Activated CD4-positive, alpha-beta memory T cell treated with anti-CD3 and anti-CD28 coated beads for 36 hours (primary cell): ENCODE data around the gene ZNF687. TPM values are rescaled to one million over a fixed set of nuclear protein-coding genes. Genes with fewer than 3 reads are reported as not detected.
"Not testable (repeated sequence)": the region's sequence is repeated elsewhere in the genome, so short reads cannot be mapped to it uniquely, and the experiment has no call there.

Experiments
- CTCF ChIA-PET: fragments of 350-600 bp; sonication (Branson Sonifier 250); formaldehyde crosslinking; loops from one replicate; lab custom pipeline; 2021; ENCODE audit warnings: antibody characterized with exemption, inconsistent platforms; lab: Charles Lee
- POLR2A ChIA-PET: fragments of 350-600 bp; sonication (Branson Sonifier 250); formaldehyde crosslinking; loops from one replicate; lab custom pipeline; 2021; ENCODE audit warnings: antibody characterized with exemption; lab: Charles Lee
- DNase-seq: peaks from one replicate; pipeline ENCODE4 v3.0.0-alpha.2; 2020
- H3K27ac Mint-ChIP-seq: one replicate; pipeline ENCODE4 v1.8.0; 2021; ENCODE audit warnings: mixed read lengths
- H3K27me3 Mint-ChIP-seq: one replicate; pipeline ENCODE4 v1.8.0; 2021; ENCODE audit warnings: mixed read lengths
- H3K36me3 Mint-ChIP-seq: one replicate; pipeline ENCODE4 v1.8.0; 2021; ENCODE audit warnings: mixed read lengths
- H3K4me1 Mint-ChIP-seq: one replicate; pipeline ENCODE4 v1.8.0; 2021; ENCODE audit warnings: low read depth, mixed read lengths
- H3K4me3 Mint-ChIP-seq: one replicate; pipeline ENCODE4 v1.8.0; 2021; ENCODE audit warnings: mild to moderate bottlenecking, mixed read lengths
- H3K9me3 Mint-ChIP-seq: one replicate; pipeline ENCODE4 v1.8.0; 2021; ENCODE audit warnings: mixed read lengths
- intact Hi-C: fragments of 100-400 bp; cut with micrococcal nuclease; formaldehyde crosslinking; loops from one replicate; pipeline ENCODE4 v1.15.1; 2023
- total RNA-seq, 2 experiments: library from RNA; stranded (reverse); gene quantifications; one replicate each; pipeline ENCODE4 v1.2.3, GENCODE V29; 2021

The ZNF687 gene
- total RNA-seq, 2 experiments from 2014 or later, result 27.1 to 27.2 TPM

GRCh38 chr1:151255381-151255780 is 26.7 kb upstream of the ZNF687 start:
- intact Hi-C loops, result loop anchor here (2.0 kb wide), 1 partner anchor 91 kb away; the partner anchor contains the start of gene LYSMD1
- peaks cover 6% of the 10 kb centered on the region for H3K36me3 Mint-ChIP-seq
- peaks cover 25% of the 10 kb centered on the region for H3K4me1 Mint-ChIP-seq
- DNase-seq, result peak; percentile 18
- H3K4me3 Mint-ChIP-seq, result peak overlapping the region; percentile 92
- H3K9me3 Mint-ChIP-seq, result no peaks in the 10 kb centered on the region
- peak overlapping the region; percentile 81 for H3K27ac Mint-ChIP-seq
- ChIA-PET POLR2A (interaction anchor here (0.9 to 2.0 kb wide), 8 partner anchors 13 to 96 kb away, joined by 3 to 10 read pairs (median 5); partner anchors contain the start of genes PIP5K1A, VPS72 and ZNF687), CTCF (interaction anchor here (1.0 to 1.7 kb wide), 3 partner anchors 55 to 155 kb away, joined by 3 to 9 read pairs (median 3); no protein-coding TSS in a partner anchor)
- H3K27me3 Mint-ChIP-seq, result peaks cover 2% of the 10 kb centered on the region

GRCh38 chr1:151259351-151259750 is 22.7 kb upstream of the ZNF687 start:
- H3K4me3 Mint-ChIP-seq, result no peak overlapping the region
- ChIA-PET POLR2A (no interaction called here), CTCF (interaction anchor here (0.6 to 0.8 kb wide), 2 partner anchors 10 to 103 kb away, joined by 3 read pairs; partner anchors contain the start of gene TNFAIP8L2)
- H3K4me1 Mint-ChIP-seq, result peaks cover 25% of the 10 kb centered on the region
- intact Hi-C loops, result no loop called here
- H3K27me3 Mint-ChIP-seq, result peaks cover 2% of the 10 kb centered on the region
- peaks cover 17% of the 10 kb centered on the region for H3K36me3 Mint-ChIP-seq
- DNase-seq, result no peak
- no peaks in the 10 kb centered on the region for H3K9me3 Mint-ChIP-seq
- H3K27ac Mint-ChIP-seq, result no peak overlapping the region

DNA sequence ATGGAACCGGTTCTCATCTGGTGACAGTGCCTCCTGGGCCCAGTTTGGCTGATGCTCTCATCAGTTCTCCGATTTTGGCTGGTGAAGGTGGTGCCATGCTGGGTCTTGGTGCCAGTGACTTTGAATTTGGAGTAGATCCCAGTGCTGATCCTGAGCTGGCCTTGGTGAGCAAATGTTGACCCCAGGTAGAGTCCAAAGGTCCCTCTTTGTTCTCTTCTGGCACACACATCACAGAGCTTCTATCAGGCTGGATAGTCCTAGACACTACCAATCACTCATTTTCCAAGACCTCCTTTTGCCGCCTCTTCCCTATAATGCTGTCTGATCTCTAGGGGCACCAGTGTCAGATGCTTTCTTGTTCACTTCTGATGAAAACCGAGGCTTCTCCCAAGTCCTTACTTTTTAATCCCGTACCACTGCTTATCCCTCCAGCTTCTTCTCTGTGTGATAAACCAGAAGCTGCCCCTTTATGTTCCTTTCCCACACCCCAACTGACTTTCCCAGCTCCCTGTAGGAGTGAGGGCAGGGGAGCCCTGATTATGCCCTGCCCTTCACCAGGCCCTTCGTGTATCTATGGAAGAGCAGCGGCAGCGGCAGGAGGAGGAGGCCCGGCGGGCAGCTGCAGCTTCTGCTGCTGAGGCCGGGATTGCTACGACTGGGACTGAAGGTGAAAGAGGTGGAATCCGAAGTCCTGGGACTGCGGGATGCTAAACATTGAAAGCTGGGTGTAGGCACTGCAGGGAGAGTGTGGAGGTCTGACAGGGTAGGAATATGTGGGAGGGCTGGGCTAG is 16.5 kb upstream of the ZNF687 start:
- Mint-ChIP-seq H3K27ac (no peak overlapping the region), H3K9me3 (no peaks in the 10 kb centered on the region), H3K4me1 (no peaks in the 10 kb centered on the region), H3K36me3 (peaks cover 41% of the 10 kb centered on the region), H3K27me3 (no peaks in the 10 kb centered on the region), H3K4me3 (no peak overlapping the region)
- no peak for DNase-seq
- intact Hi-C loops, result no loop called here
- POLR2A ChIA-PET, result no interaction called here
- CTCF ChIA-PET, result interaction anchor here (1.5 kb wide), 1 partner anchor 166 kb away, joined by 4 read pairs; no protein-coding TSS in a partner anchor

- CTCF ChIA-PET, result interaction anchor here (1.5 to 1.7 kb wide), 2 partner anchors 15 to 167 kb away, joined by 4 to 5 read pairs; no protein-coding TSS in a partner anchor
- H3K36me3 Mint-ChIP-seq, result peaks cover 42% of the 10 kb centered on the region
Measured at GRCh38 chr1:151266315-151266714, 15.8 kb upstream of the ZNF687 start.

GRCh38 chr1:151266821-151267220 is 15.3 kb upstream of the ZNF687 start:
- POLR2A ChIA-PET, result no interaction called here
- Mint-ChIP-seq H3K9me3 (no peaks in the 10 kb centered on the region), H3K4me3 (no peak overlapping the region), H3K27ac (no peak overlapping the region), H3K4me1 (no peaks in the 10 kb centered on the region), H3K36me3 (peaks cover 45% of the 10 kb centered on the region), H3K27me3 (no peaks in the 10 kb centered on the region)
- CTCF ChIA-PET, result interaction anchor here (1.5 to 1.7 kb wide), 2 partner anchors 15 to 167 kb away, joined by 4 to 5 read pairs; no protein-coding TSS in a partner anchor
- intact Hi-C loops, result no loop called here
- no peak for DNase-seq

More at GRCh38 chr1:151266315-151266714, 15.8 kb upstream of the ZNF687 start:
- H3K4me3 Mint-ChIP-seq, result no peak overlapping the region
- no peaks in the 10 kb centered on the region for H3K27me3 Mint-ChIP-seq
- DNase-seq, result no peak
- POLR2A ChIA-PET, result no interaction called here
- intact Hi-C loops, result no loop called here
- no peak overlapping the region for H3K27ac Mint-ChIP-seq
- no peaks in the 10 kb centered on the region for H3K4me1 Mint-ChIP-seq
- no peaks in the 10 kb centered on the region for H3K9me3 Mint-ChIP-seq

DNA sequence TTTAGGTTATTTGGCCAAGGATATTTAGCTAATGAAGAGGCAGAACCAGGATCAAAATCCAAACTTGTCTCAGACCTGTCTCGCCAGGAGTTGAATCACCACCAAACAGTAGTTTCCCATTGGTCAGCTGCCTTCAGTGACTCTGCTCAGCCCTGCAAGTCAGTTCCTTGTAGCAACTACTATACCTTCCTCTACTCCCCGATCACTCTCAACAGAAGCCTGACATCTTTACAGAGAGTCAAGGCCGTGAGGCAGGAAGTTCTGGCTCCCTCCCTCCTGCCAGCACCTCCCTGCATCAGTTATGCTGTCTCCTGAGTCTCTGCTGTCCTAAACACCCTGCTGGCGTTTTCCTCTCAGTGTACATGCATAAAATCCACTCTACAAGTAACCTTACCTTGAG is 14.3 kb upstream of the ZNF687 start:
- ChIA-PET CTCF (interaction anchor here (1.7 kb wide), 1 partner anchor 16 kb away, joined by 5 read pairs; no protein-coding TSS in a partner anchor), POLR2A (no interaction called here)
- no peak overlapping the region for H3K4me3 Mint-ChIP-seq
- H3K4me1 Mint-ChIP-seq, result no peaks in the 10 kb centered on the region
- H3K9me3 Mint-ChIP-seq, result no peaks in the 10 kb centered on the region
- intact Hi-C loops, result no loop called here
- DNase-seq, result no peak
- H3K36me3 Mint-ChIP-seq, result peaks cover 43% of the 10 kb centered on the region
- no peak overlapping the region for H3K27ac Mint-ChIP-seq
- no peaks in the 10 kb centered on the region for H3K27me3 Mint-ChIP-seq

- ChIA-PET CTCF (interaction anchor here (1.1 to 1.4 kb wide), 2 partner anchors 67 kb away, joined by 3 to 4 read pairs; no protein-coding TSS in a partner anchor), POLR2A (no interaction called here)
- intact Hi-C loops, result no loop called here
- Mint-ChIP-seq H3K27ac (no peak overlapping the region), H3K36me3 (peaks cover 15% of the 10 kb centered on the region), H3K4me3 (no peak overlapping the region), H3K9me3 (no peaks in the 10 kb centered on the region), H3K27me3 (no peaks in the 10 kb centered on the region), H3K4me1 (peaks cover 18% of the 10 kb centered on the region)
- DNase-seq, result no peak
Measured at GRCh38 chr1:151273924-151274466, 8.1 kb upstream of the ZNF687 start.

DNA sequence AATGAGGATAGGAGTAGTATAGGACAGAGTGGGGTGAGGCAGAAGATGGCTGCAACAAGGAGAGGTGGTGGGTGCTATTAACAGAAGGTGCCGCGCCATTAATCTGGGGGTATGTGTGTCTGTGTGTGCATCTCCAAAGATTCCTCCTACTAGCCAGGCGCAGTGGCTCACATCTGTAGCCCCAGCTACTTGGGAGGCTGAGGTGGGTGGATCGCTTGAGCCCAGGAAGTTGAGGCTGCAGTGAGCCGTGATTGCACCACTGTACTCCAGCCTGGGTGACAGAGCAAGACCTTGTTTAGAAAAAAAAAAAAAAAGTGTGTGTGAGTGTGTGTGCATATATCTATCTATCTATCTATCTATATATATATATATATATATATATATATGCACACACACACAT is 6.8 kb upstream of the ZNF687 start:
- Mint-ChIP-seq H3K36me3 (peaks cover 13% of the 10 kb centered on the region), H3K4me1 (peaks cover 19% of the 10 kb centered on the region)
- H3K4me3 Mint-ChIP-seq, DNase-seq, POLR2A ChIA-PET, H3K9me3 Mint-ChIP-seq, intact Hi-C loops, H3K27me3 Mint-ChIP-seq, H3K27ac Mint-ChIP-seq: not testable (repeated sequence)
- CTCF ChIA-PET, result interaction anchor here (1.3 kb wide), 1 partner anchor 606 kb away, joined by 3 read pairs; no protein-coding TSS in a partner anchor

DNA sequence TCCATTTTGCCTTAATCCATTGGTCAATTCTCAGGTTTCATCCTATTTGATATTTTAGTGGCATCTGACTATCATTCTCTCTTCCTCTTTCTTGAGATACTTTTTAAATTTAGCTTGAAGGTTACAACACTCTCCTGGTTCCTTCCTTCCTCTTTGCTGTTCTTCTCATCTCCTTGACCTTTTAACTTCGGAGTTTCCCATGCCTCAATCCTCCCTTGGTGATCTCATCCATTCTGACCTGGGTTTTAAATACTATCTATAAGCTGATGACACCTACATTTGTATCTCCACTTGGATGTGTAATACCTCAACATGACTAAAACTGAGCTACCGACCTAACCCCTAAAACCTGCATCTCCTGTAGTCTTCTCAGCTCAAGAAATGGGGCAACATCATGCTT is 4.8 kb upstream of the ZNF687 start:
- ChIA-PET POLR2A (interaction anchor here (1.0 to 1.3 kb wide), 3 partner anchors 20 to 78 kb away, joined by 3 to 5 read pairs (median 3); partner anchors contain the start of gene PSMD4), CTCF (interaction anchor here (1.4 to 1.8 kb wide), 2 partner anchors 25 to 64 kb away, joined by 6 to 9 read pairs; no protein-coding TSS in a partner anchor)
- Mint-ChIP-seq H3K36me3 (peaks cover 9% of the 10 kb centered on the region), H3K27ac (peak overlapping the region; percentile 84), H3K9me3 (no peaks in the 10 kb centered on the region), H3K4me1 (peaks cover 21% of the 10 kb centered on the region), H3K27me3 (no peaks in the 10 kb centered on the region), H3K4me3 (peak overlapping the region; percentile 0)
- intact Hi-C loops, result loop anchor here (1.0 kb wide), 1 partner anchor 23 kb away; the partner anchor contains the start of gene PSMD4
- DNase-seq, result peak; percentile 30

GRCh38 chr1:151281225-151281968 is 702 bp upstream of the ZNF687 start:
- CTCF ChIA-PET, result interaction anchor here (0.5 to 1.9 kb wide), 12 partner anchors 14 to 182 kb away, joined by 3 to 16 read pairs (median 4); partner anchors contain the start of genes PI4KB, PIP5K1A, TNFAIP8L2 and VPS72
- no peaks in the 10 kb centered on the region for H3K27me3 Mint-ChIP-seq
- peaks cover 37% of the 10 kb centered on the region for H3K4me1 Mint-ChIP-seq
- H3K36me3 Mint-ChIP-seq, result peaks cover 9% of the 10 kb centered on the region
- H3K4me3 Mint-ChIP-seq, result peak overlapping the region; percentile 94
- POLR2A ChIA-PET, result interaction anchor here (0.8 to 2.6 kb wide), 16 partner anchors 11 to 482 kb away, joined by 3 to 17 read pairs (median 6); partner anchors contain the start of genes MRPL9, PI4KB, PIP5K1A and POGZ
- intact Hi-C loops, result loop anchor here (1.0 to 5.0 kb wide), 11 partner anchors 27 to 555 kb away; partner anchors contain the start of genes CGN, MINDY1, PI4KB and PSMB4
- no peaks in the 10 kb centered on the region for H3K9me3 Mint-ChIP-seq
- peak overlapping the region; percentile 98 for H3K27ac Mint-ChIP-seq
- DNase-seq, result peak; percentile 98
